H9 (cell line): Measurements from ENCODE around the gene RIPPLY2. TPM values are rescaled to one million over a fixed set of nuclear protein-coding genes. Genes with fewer than 3 reads are reported as not detected.

Experiments used
- DNase-seq: peaks from one replicate; pipeline ENCODE4 v3.0.0-alpha.2; 2017
- H2AFZ ChIP-seq: one replicate; pipeline ENCODE4 v1.6.1; 2013; ENCODE audit warnings: mild to moderate bottlenecking, low read length, control low read depth, moderate library complexity
- H2AK5ac ChIP-seq: 2 replicates; pipeline ENCODE4 v1.6.1; 2013; ENCODE audit warnings: low read length, control low read depth, mixed read lengths; ENCODE audit not compliant: insufficient read length
- H2BK120ac ChIP-seq: one replicate; pipeline ENCODE4 v1.6.1; 2013; ENCODE audit warnings: low read depth, mild to moderate bottlenecking, low read length, control low read depth, inconsistent platforms; ENCODE audit not compliant: poor library complexity, severe bottlenecking
- H2BK12ac ChIP-seq: 2 replicates; pipeline ENCODE4 v1.6.1; 2013; ENCODE audit warnings: low read length, control low read depth, mixed read lengths, low read depth; ENCODE audit not compliant: insufficient read length
- H2BK15ac ChIP-seq: 2 replicates; pipeline ENCODE4 v1.6.1; 2013; ENCODE audit warnings: low read depth, low read length, control low read depth
- H2BK20ac ChIP-seq: one replicate; pipeline ENCODE4 v1.6.1; 2013; ENCODE audit warnings: low read depth, mild to moderate bottlenecking, low read length, control low read depth, inconsistent platforms; ENCODE audit not compliant: poor library complexity, severe bottlenecking
- H2BK5ac ChIP-seq: 2 replicates; pipeline ENCODE4 v1.6.1; 2013; ENCODE audit warnings: low read length, control low read depth, mixed read lengths; ENCODE audit not compliant: insufficient read length
- H3K14ac ChIP-seq: 2 replicates; pipeline ENCODE4 v1.6.1; 2013; ENCODE audit warnings: low read length, control low read depth; ENCODE audit not compliant: insufficient read depth
- H3K18ac ChIP-seq: 2 replicates; pipeline ENCODE4 v1.6.1; 2013; ENCODE audit warnings: low read depth, mild to moderate bottlenecking, mixed read lengths, low read length, control low read depth; ENCODE audit not compliant: insufficient read length
- H3K23ac ChIP-seq: 2 replicates; pipeline ENCODE4 v1.6.1; 2013; ENCODE audit warnings: low read length, control low read depth, mixed read lengths, low read depth; ENCODE audit not compliant: insufficient read length
- H3K23me2 ChIP-seq: 2 replicates; pipeline ENCODE4 v1.6.1; 2013; ENCODE audit warnings: low read depth, mild to moderate bottlenecking, mixed read lengths, low read length, control low read depth; ENCODE audit not compliant: insufficient read length, poor library complexity, severe bottlenecking
- H3K27ac ChIP-seq: 2 replicates; pipeline ENCODE4 v1.5.1; 2013; ENCODE audit warnings: low read length, control low read depth, mixed read lengths, low read depth; ENCODE audit not compliant: insufficient read length
- H3K27me3 ChIP-seq: 2 replicates; pipeline ENCODE4 v1.6.1; 2013; ENCODE audit warnings: low read length, control low read depth, inconsistent platforms; ENCODE audit not compliant: insufficient read depth
- H3K4ac ChIP-seq: 2 replicates; pipeline ENCODE4 v1.6.1; 2013; ENCODE audit warnings: low read depth, mild to moderate bottlenecking, control low read depth, inconsistent platforms, low read length, moderate library complexity
- H3K4me1 ChIP-seq: 2 replicates; pipeline ENCODE4 v1.6.1; 2013; ENCODE audit warnings: low read length, control low read depth, inconsistent platforms; ENCODE audit not compliant: insufficient read depth
- H3K4me2 ChIP-seq: 2 replicates; pipeline ENCODE4 v1.6.1; 2013; ENCODE audit warnings: low read length, control low read depth, mixed read lengths; ENCODE audit not compliant: insufficient read length, insufficient read depth
- H3K56ac ChIP-seq: 2 replicates; pipeline ENCODE4 v1.6.1; 2013; ENCODE audit warnings: low read depth, mild to moderate bottlenecking, mixed read lengths, low read length, control low read depth; ENCODE audit not compliant: insufficient read length
- H3K79me1 ChIP-seq: 2 replicates; pipeline ENCODE4 v1.6.1; 2013; ENCODE audit warnings: low read depth, mild to moderate bottlenecking, moderate library complexity, low read length, control low read depth, inconsistent platforms; ENCODE audit not compliant: insufficient read depth, poor library complexity, severe bottlenecking
- H3K79me2 ChIP-seq: 2 replicates; pipeline ENCODE4 v1.6.1; 2013; ENCODE audit warnings: low read length, control low read depth, inconsistent platforms; ENCODE audit not compliant: insufficient read depth
- H3K9ac ChIP-seq: 2 replicates; pipeline ENCODE4 v1.6.1; 2013; ENCODE audit warnings: low read length, control low read depth, mixed read lengths; ENCODE audit not compliant: insufficient read length; ENCODE audit errors: extremely low read depth
- H3K9me3 ChIP-seq: one replicate; pipeline ENCODE4 v1.6.1; 2013; ENCODE audit warnings: low read depth, low read length, inconsistent platforms; ENCODE audit not compliant: control insufficient read depth
- H3T11ph ChIP-seq: one replicate; pipeline ENCODE4 v1.6.1; 2013; ENCODE audit warnings: mild to moderate bottlenecking, low read length, control low read depth, inconsistent platforms
- H4K20me1 ChIP-seq: one replicate; pipeline ENCODE4 v1.6.1; 2013; ENCODE audit not compliant: control insufficient read depth, insufficient read length, insufficient read depth
- H4K5ac ChIP-seq: 2 replicates; pipeline ENCODE4 v1.6.1; 2013; ENCODE audit warnings: low read depth, mild to moderate bottlenecking, mixed read lengths, low read length, control low read depth; ENCODE audit not compliant: insufficient read length
- H4K8ac ChIP-seq: replicated peaks from 2 replicates; pipeline ENCODE4 v1.6.1; 2013; ENCODE audit warnings: low read length, control low read depth, mixed read lengths, low read depth; ENCODE audit not compliant: insufficient read length
- H4K91ac ChIP-seq: 2 replicates; pipeline ENCODE4 v1.6.1; 2013; ENCODE audit warnings: low read depth, mild to moderate bottlenecking, moderate library complexity, mixed read lengths, low read length, control low read depth; ENCODE audit not compliant: insufficient read length
- H3K27ac Mint-ChIP-seq, 3 experiments: 2 replicates in 2 of 3; 3 replicates in 1 of 3; pipeline ENCODE4 v1.8.0; 2020 to 2021; ENCODE audit warnings: mixed read lengths in 3 of 3, mild to moderate bottlenecking in 1 of 3, moderate library complexity in 1 of 3
- H3K27me3 Mint-ChIP-seq: 2 replicates; pipeline ENCODE4 v1.8.0; 2021; ENCODE audit warnings: low read depth, mild to moderate bottlenecking, moderate library complexity, mixed read lengths
- H3K36me3 Mint-ChIP-seq, 3 experiments: 2 replicates in 2 of 3; 3 replicates in 1 of 3; pipeline ENCODE4 v1.8.0; 2020 to 2021; ENCODE audit warnings: low read depth in 3 of 3, mixed read lengths in 3 of 3; ENCODE audit not compliant: insufficient read depth in 1 of 3
- H3K4me1 Mint-ChIP-seq, 2 experiments: 2 replicates each; pipeline ENCODE4 v1.8.0; 2020; ENCODE audit warnings: mixed read lengths in 2 of 2
- H3K4me3 Mint-ChIP-seq, 2 experiments: 2 replicates in 1 of 2; 3 replicates in 1 of 2; pipeline ENCODE4 v1.8.0; 2020 to 2021; ENCODE audit warnings: mild to moderate bottlenecking in 2 of 2, mixed read lengths in 2 of 2, moderate library complexity in 1 of 2
- H3K9me3 Mint-ChIP-seq, 2 experiments: 2 replicates in 1 of 2; 3 replicates in 1 of 2; pipeline ENCODE4 v1.8.0; 2020; ENCODE audit warnings: mild to moderate bottlenecking in 2 of 2, mixed read lengths in 2 of 2, moderate library complexity in 1 of 2
- CTCF ChIP-seq: fragments of 200-600 bp; sonication (generic); conservative IDR thresholded peaks from 3 replicates; pipeline ENCODE4 v1.8.0; 2021; ENCODE audit warnings: antibody characterized with exemption, mild to moderate bottlenecking
- WGBS: extraction: QIAGEN DNeasy Blood & Tissue Kit; methylation state at CpG from one replicate; pipeline ENCODE4 v1.1.7; 2013; ENCODE audit warnings: missing lambda C conversion rate, low lambda C conversion rate, mixed read lengths; ENCODE audit not compliant: insufficient read length; ENCODE audit errors: extremely low coverage; 5-methylcytosine and 5-hydroxymethylcytosine counted together
- total RNA-seq: library from RNA; stranded (reverse); gene quantifications from 2 replicates; pipeline ENCODE4 v1.2.1, GENCODE V29; 2021

Gene RIPPLY2
- total RNA-seq, 1 experiment from 2014 or later = 0.90 TPM

- no peaks in the 10 kb centered on the region for H3K27me3 Mint-ChIP-seq
- Histone ChIP-seq H4K20me1 (no peaks in the 10 kb centered on the region), H3K9ac (no peak overlapping the region)
Measured at GRCh38 chr6:83862776-83863471, 9.8 kb downstream of the RIPPLY2 start.

More at GRCh38 chr6:83862776-83863471, 9.8 kb downstream of the RIPPLY2 start:
- TF ChIP-seq CTCF = no peak
- Histone ChIP-seq H2BK15ac (no peak overlapping the region), H3K23ac (no peak overlapping the region), H3K27me3 (no peaks in the 10 kb centered on the region), H3T11ph (no peak overlapping the region), H3K18ac (no peak overlapping the region), H3K79me2 (peaks cover 5% of the 10 kb centered on the region; the same call in 1 of the 2 replicates), H2BK20ac (no peak overlapping the region), H2AFZ (no peak overlapping the region), H2AK5ac (no peak overlapping the region), H3K79me1 (peaks cover 3% of the 10 kb centered on the region), H3K14ac (no peak overlapping the region), H2BK120ac (no peak overlapping the region), H4K8ac (no peak overlapping the region), H3K23me2 (no peaks in the 10 kb centered on the region), H3K9me3 (peaks cover 16% of the 10 kb centered on the region), H2BK5ac (no peak overlapping the region), H3K4me2 (no peak overlapping the region), H3K56ac (no peak overlapping the region), H2BK12ac (no peak overlapping the region), H4K91ac (no peak overlapping the region), H3K4ac (no peak overlapping the region), H3K27ac (no peak overlapping the region), H4K5ac (no peak overlapping the region), H3K4me1 (0 out of 2 replicates have a peak, but pooled peaks cover 3% of the 10 kb centered on the region)
- Mint-ChIP-seq H3K36me3 (peaks cover 29 to 38% (median 32%) of the 10 kb centered on the region in 3 experiments), H3K4me3 (no peak overlapping the region), H3K27ac (no peak overlapping the region), H3K4me1 (peaks cover 23% of the 10 kb centered on the region in 2 experiments), H3K9me3 (peaks cover 12% of the 10 kb centered on the region in 2 experiments)
- DNase-seq = no peak
- no CpG with 5 or more reads among the region's 4 CpGs for WGBS
